CD4-positive, alpha-beta T cell treated with Interleukin-10 for 1 hour (primary cell): ENCODE measurements around the gene RALGAPA2.

Experiments
- DNase-seq: peaks from one replicate; pipeline ENCODE4 v3.0.0-alpha.2; 2020

RALGAPA2 gene

DNA sequence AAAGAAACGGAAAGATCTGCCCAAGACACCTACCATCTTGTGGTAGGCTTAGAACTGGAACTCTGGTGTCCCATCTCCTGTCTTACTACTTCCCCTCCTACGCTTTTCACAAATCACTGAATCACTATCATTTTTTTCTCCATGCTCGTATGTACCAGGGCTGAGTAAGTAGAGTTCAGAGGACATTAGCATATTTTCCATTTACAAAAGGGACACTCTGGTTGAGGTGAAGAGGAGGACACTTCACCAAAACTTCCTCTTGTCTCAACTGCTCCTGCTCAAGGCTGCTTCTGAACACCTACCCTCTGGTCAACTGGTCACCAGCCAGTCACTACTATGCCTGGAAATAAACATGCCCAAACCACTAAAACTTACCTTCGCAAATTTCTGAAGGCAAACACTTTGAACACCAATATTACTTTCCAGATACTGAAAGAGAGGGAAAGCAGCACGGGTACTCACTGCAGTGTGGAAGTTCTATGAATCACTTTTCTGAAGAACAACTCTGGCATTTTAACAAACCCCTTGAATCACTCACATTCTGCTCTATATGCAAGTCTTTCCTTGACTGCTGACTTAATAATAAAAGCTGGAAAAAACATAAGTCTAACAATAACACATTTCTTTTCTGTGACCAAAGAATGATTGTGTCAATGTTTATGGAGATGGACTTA lies 221.2 kb downstream of the RALGAPA2 start:
- DNase-seq, result no peak

DNA sequence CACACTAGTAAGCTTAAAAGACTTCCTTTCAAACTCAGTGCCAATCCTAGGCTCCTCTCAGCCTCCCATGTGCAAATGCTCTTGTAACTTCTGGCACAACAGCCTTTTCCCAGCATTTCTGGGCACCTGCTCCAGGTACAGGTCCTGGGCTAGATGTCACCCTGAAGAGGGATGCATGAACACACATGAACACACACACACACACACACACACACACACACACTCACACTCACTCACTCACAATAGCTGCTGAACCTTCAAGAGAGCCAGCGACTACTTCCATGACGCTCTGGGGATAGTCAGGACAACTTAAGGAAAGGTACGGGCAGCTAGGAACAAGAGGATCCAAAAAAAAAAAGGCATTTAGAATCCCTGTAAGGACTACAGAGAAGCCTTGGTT lies 221.8 kb downstream of the RALGAPA2 start:
- DNase-seq, result no peak

DNA sequence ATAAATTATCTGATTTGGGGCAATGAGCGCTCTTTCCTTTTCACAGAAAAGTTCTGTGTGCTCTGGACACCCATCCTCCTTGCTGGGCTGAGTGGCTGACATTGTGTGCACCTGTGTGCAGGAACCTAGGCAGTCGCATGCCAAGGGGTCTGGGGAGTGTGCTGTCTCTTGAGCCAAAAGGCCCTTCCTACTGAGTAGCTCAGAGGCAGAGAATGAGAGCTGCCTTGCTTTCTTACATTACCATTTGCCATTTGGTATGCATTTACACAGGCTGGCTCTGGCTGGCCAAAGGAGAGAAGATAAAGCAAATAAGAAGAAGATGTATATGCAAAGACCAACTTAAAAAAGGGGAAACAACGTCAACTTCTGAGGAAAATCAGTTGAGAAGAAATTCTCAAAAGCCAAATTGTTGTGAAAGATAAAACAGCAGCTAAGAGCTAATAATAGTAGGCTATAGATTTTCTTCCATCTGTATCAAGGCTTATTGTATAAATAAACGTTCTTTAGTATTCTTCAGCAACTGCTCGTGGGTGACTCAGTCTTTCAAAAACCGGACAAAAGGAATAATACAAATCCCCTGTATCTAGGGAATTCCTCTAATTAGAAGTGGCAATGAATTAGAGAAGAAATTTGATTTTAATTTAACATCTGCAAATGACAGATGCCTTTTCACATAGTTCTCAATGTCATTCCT lies 222.6 kb downstream of the RALGAPA2 start:
- DNase-seq, result no peak

DNA sequence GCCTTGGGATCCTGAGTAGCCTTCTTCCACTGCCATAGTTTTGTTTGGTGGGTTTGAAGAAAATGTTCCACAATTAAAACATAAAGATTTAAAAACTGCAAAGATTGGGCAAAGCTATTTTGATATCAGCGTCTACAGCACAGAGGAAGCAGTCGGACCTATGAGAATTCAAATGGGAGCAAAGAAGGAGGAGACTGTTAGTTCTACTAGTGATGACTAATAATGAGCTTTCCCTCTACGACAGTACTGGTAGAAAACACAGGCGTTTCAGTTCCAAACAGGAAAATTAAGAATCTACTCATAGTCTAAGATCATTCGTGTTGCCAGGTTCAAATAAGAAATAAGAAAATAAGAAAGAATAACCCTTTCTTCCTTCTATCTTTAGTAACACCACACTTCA lies 223.4 kb downstream of the RALGAPA2 start:
- DNase-seq, result no peak

- DNase-seq, result no peak
Observed at GRCh38 chr20:20488388-20488787, 224.1 kb downstream of the RALGAPA2 start.

DNA sequence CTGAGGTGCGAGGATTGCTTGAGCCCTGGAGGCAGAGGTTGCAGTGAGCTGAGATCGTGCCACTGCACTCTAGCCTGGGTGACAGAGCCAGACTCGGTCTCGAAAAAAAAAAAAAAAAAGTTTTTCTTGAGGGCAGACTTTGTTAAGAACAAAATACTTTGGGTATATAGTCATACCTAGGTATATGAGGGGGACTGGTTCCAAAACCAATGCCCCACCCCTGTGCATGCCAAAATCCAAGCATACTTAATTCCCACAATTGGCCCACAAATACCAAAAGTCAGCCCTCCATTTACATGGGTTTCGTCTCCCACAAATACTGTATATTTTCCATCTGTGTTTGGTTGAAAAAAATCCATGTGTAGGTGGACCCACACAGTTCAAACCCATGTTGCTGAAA lies 224.6 kb downstream of the RALGAPA2 start:
- DNase-seq, result no peak

DNA sequence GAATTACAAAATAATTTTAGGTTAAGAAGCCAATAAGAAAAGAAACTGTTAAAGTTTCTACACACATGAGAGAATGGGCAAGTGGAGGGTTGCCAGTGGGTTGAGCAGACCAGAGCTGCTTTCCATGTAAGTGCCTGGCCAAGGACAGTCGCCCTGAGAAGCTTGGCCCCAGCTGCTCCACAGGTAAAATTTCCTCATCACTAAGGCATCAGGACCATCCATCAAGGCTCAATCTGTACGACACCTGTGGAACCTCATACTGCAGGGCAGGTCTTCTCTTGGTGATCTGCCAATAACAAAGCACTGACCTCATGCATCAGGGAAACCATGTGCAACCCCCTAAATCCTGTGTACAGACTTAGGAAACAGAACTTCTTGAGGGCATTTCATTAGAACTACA lies 229.1 kb downstream of the RALGAPA2 start:
- no peak for DNase-seq

DNA sequence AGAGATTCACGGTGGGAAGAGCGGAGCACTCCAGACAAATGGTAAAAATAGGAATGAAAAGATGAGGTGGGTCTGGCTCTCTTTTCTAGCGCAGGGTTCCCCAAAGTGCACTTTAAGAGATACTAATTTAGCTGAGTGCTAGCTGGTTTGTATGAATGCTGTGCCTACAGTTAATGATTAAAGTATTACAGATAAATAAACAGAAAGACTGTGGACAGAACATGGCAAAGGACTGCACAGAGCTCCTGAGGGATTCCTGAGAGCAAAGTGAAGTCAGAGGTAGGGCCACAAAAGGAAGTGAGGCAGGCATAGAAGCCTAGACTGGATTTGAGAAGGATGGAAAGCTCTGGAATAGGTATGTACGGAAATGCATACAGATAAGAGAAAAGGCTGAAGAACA lies 230.0 kb downstream of the RALGAPA2 start:
- DNase-seq, result no peak

- DNase-seq, result no peak
Observed at GRCh38 chr20:20480689-20481088, 231.8 kb downstream of the RALGAPA2 start.

DNA sequence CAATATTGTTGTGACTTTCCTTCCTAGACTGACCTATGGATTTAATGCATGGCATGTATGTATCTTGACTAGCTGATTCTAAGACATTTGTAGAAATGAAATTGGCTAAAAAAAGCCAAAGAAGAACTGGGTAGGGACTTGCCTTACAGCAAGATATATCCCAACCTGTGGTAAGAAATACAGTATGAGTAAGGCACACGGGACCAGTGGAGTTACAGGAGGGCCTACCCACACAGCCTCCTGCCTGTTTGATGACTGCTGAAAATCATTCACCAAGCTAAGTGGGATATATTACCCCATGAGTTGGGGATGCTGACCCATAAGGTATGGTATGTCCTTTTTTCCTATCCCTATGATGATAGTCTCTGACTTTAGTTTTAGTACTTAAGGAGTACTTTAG lies 232.3 kb downstream of the RALGAPA2 start:
- DNase-seq, result no peak

DNA sequence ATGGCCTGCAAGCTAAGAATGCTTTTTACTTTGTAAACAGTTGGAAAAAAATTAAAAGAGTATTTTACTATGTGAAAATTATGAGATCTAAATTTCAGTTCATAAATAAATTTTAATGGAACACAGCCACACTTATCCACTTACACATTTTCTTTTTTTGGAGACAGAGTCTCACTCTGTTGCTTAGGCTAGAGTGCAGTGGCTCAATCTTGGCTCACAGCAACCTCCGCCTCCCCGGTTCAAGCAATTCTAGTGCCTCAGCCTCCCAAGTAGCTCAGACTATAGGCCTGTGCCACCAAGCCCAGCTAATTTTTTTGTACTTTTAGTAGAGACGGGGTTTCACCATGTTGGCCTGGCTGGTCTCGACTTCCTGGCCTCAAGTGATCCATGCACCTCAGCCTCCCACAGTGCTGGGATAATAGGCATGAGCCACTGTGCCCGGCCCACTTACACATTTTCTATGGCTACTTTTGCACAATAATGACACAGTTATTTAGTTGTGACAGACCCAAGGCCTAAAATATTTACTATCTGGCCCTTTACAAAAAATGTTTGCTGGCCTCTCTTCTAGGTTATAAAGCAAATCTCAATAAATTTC lies 234.9 kb downstream of the RALGAPA2 start:
- DNase-seq, result no peak

GRCh38 chr20:20476504-20476903 lies 235.9 kb downstream of the RALGAPA2 start:
- DNase-seq, result no peak

- no peak for DNase-seq
Observed at GRCh38 chr20:20473657-20474056, 238.8 kb downstream of the RALGAPA2 start.

DNA sequence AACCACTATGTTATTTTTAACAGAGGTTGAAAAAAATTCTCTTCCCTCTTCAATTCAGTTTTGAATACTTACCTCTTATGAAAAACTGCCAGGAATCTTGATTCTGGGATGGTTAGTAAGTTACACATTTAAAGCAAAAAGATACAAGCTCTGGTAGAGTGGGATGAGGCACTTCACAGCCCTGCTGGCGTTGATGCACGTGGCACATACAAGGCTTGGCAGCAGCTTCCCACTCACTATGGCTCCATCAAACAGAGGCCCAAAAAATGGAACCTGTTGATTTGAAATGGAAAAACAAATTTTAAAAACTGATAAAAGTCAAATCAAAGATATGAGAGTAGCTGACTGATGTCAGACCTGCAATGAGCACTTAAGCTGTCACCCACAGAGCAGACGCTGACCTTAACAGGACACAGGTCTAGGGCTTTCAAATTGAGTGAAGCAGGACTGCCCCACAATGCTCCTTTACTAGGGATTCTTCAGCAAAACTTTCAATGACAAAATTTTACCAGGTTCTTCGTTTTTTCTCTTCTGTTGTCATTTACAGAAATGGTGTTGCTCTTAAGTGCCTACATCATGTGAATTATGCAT lies 239.7 kb downstream of the RALGAPA2 start:
- no peak for DNase-seq

- DNase-seq, result no peak
Observed at GRCh38 chr20:20466341-20466879, 246.0 kb downstream of the RALGAPA2 start.

DNA sequence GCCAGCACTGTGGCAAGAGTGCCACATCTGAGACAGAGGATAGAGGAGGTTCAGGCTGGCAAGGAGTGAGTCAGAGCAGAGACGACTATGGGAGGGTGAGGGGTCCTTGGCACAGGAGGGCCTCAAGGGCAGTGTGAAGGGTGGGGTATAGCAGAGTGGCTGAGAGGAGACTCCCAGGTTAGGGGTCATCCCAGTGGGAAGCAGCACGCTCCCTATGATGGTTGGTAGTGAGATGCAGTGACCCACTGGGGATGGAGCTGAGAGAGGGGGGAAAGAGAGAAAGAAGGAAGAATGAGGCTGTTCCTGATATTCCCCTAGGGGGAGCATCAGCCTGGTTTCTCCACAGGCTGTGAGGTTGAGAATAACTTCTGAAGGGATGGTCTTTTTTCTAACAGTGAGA lies 247.2 kb downstream of the RALGAPA2 start:
- DNase-seq, result no peak

DNA sequence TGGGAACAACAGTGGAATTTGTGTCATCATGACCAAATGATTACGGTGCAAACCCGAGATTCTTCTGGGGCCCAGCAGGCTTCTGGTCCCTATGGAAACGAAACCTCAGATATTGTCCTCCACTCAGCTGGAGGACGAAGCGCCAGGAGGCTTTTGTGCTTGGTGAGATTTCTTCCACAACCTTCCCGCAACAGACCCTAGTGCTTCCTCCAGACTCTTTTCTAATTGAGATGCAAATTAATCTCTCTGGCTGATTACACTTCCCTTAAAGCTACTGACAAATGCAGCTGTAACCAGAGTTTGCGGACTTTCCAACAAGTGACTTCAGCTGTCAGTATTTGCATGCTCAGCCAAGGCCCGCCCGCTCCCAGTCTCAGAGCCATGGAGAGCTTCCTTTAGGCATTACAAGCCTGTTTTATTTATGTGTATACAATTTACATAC lies 248.5 kb downstream of the RALGAPA2 start:
- DNase-seq, result no peak

GRCh38 chr20:20462185-20462584 lies 250.3 kb downstream of the RALGAPA2 start:
- no peak for DNase-seq

- no peak for DNase-seq
Observed at GRCh38 chr20:20461551-20461950, 250.9 kb downstream of the RALGAPA2 start.

GRCh38 chr20:20459726-20460125 lies 252.7 kb downstream of the RALGAPA2 start:
- no peak for DNase-seq

DNA sequence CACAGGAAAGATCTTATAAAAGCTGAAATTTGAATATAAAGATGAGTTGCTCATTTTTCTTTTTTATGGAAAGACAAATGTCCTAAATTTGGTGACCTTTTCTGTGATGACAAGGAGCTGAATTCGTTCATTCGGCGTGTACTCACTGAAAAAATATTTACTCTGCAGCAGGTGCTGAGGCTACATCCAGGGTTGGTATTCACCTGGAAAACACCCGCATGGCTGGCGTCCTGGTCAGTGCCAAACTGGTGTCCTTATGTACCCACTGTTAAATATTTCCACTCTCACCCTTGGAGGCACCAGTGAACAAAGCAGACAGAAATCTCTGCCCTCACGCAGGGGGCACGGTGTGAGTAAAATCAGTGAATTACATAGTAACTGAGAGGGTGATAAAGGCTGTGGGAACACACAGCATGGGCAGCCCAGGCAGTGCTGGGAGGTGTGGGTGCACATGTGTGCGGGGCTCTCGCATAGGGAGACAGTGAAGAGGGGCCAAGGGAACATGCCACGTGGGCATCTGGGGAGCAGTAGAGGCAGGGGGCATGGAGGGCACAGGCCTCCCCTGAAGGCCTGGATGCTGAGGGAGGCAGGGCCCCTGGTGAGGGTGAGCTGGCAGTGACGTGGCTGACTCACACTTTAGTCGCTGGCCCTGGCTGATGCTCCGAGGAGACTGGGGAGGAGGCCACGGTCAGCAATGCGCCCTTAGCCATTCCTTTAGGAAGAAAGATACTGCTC lies 254.9 kb downstream of the RALGAPA2 start:
- no peak for DNase-seq

DNA sequence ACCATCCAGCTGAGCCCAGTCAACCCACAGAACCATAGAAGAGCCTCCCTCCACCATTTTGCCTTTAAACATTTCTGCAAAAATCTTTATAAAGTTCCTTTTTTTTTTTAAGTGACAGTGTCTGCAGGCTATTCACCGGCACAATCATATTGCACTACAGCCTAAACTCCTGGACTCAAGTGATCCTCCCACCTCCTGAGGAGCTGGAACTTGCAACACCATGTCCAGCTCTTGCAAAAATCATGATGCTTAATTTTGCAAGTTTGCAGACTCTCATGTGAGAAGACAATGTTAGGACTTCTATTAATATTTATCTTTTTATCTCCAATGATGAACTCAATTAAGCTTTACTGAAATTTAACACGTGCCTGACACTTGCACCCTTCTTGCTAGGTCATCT lies 255.7 kb downstream of the RALGAPA2 start:
- no peak for DNase-seq

DNA sequence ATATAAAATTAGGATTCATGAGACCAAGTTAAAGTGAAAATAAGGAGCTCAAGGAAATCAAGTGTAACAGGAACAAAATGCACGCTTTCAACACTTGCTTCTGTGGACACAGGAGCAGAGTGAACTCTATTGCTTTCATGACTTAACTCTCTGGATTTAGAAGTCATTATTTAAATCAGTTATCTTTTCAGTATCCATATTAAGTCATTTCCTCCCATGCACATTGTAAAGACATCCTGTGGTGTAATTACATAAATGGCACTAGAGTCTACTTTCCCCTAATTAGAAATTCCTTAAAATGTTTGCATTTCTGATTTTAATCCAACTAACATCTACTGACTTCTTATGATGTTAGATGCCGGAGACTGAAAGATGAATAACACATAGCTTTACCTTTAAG lies 256.5 kb downstream of the RALGAPA2 start:
- DNase-seq, result no peak
